GM19324 (cell line): Measurements from ENCODE around the gene IGSF3.

Source experiments
- ATAC-seq: cut with Tn5 transposase; IDR thresholded peaks from one replicate; pipeline ENCODE4 v1.9.1; 2021; ENCODE audit warnings: mild to moderate bottlenecking, moderate library complexity; ENCODE audit not compliant: unreplicated experiment, low FRiP score

Gene IGSF3

GRCh38 chr1:116532671-116533428 is 134.7 kb downstream of the IGSF3 start:
- no peak for ATAC-seq

GRCh38 chr1:116531917-116532316 is 135.6 kb downstream of the IGSF3 start:
- ATAC-seq: no peak

GRCh38 chr1:116529681-116530080 is 137.9 kb downstream of the IGSF3 start:
- no peak for ATAC-seq

- ATAC-seq: no peak
Measured at GRCh38 chr1:116529199-116529631, 138.3 kb downstream of the IGSF3 start.

GRCh38 chr1:116528329-116529083 is 139.0 kb downstream of the IGSF3 start:
- ATAC-seq: no peak

- ATAC-seq: no peak
Measured at GRCh38 chr1:116525440-116525839, 142.1 kb downstream of the IGSF3 start.
